Liver (tissue), 9 donors: ENCODE measurements around the gene ADARB1. TPM values are rescaled to one million over a fixed set of nuclear protein-coding genes. Genes with fewer than 3 reads are reported as not detected.

ENCODE experiments used
- DNase-seq: peaks from one replicate; pipeline ENCODE4 v3.0.0-alpha.2; 2017; ENCODE audit warnings: low spot score
- H3K27ac ChIP-seq, 2 donors: one replicate each; pipeline ENCODE4 v1.7.0; 2013; ENCODE audit warnings: inconsistent platforms in 2 of 2, low read length in 2 of 2, control low read depth in 1 of 2, low read depth in 1 of 2, mild to moderate bottlenecking in 1 of 2
- H3K27me3 ChIP-seq, 4 donors: one replicate each; pipeline versions ENCODE4 v1.6.1 to v1.7.0; 2013; ENCODE audit warnings: low read length in 3 of 4, inconsistent platforms in 1 of 4, mild to moderate bottlenecking in 1 of 4, moderate library complexity in 1 of 4; ENCODE audit not compliant: control insufficient read depth in 4 of 4, insufficient read depth in 4 of 4
- H3K36me3 ChIP-seq, 4 donors: one replicate each; pipeline versions ENCODE4 v1.6.1 to v1.7.0; 2013; ENCODE audit warnings: low read length in 3 of 4, mild to moderate bottlenecking in 3 of 4, low read depth in 1 of 4, moderate library complexity in 1 of 4; ENCODE audit not compliant: control insufficient read depth in 4 of 4, insufficient read depth in 3 of 4
- H3K4me1 ChIP-seq, 4 donors: one replicate each; pipeline versions ENCODE4 v1.6.1 to v1.7.0; 2013; ENCODE audit warnings: low read length in 3 of 4, mild to moderate bottlenecking in 3 of 4, moderate library complexity in 1 of 4; ENCODE audit not compliant: control insufficient read depth in 4 of 4, insufficient read depth in 4 of 4
- H3K4me3 ChIP-seq, 3 donors: one replicate each; pipeline versions ENCODE4 v1.6.1 to v1.7.0; 2013; ENCODE audit warnings: low read length in 3 of 3, control low read depth in 1 of 3, low read depth in 1 of 3, mild to moderate bottlenecking in 1 of 3
- H3K9ac ChIP-seq, 2 donors: one replicate each; pipeline ENCODE4 v1.7.0; 2013; ENCODE audit warnings: low read length in 2 of 2, mild to moderate bottlenecking in 2 of 2, moderate library complexity in 2 of 2, control low read depth in 1 of 2, low read depth in 1 of 2
- H3K9me3 ChIP-seq, 4 donors: one replicate each; pipeline versions ENCODE4 v1.6.1 to v1.7.0; 2013; ENCODE audit warnings: low read length in 3 of 4; ENCODE audit not compliant: control insufficient read depth in 4 of 4
- ATF3 ChIP-seq: IDR thresholded peaks from 2 replicates; pipeline ENCODE4 v1.6.1; 2016; ENCODE audit warnings: antibody characterized with exemption
- EGR1 ChIP-seq, 2 donors: IDR thresholded peaks; 2 replicates each; pipeline ENCODE4 v1.6.1; 2016 to 2018; ENCODE audit warnings: antibody characterized with exemption in 2 of 2, low read depth in 2 of 2
- FOXA1 ChIP-seq: IDR thresholded peaks from 2 replicates; pipeline ENCODE4 v1.6.1; 2016; ENCODE audit warnings: antibody characterized with exemption
- FOXA2 ChIP-seq: IDR thresholded peaks from 2 replicates; pipeline ENCODE4 v1.6.1; 2016; ENCODE audit warnings: antibody characterized with exemption
- GABPA ChIP-seq, 2 donors: IDR thresholded peaks in 1 of 2; conservative IDR thresholded peaks in 1 of 2; 2 replicates each; pipeline ENCODE4 v1.6.1; 2016; ENCODE audit warnings: antibody characterized with exemption in 2 of 2, mild to moderate bottlenecking in 1 of 2, moderate library complexity in 1 of 2
- HNF4A ChIP-seq, 2 donors: conservative IDR thresholded peaks; 2 replicates each; pipeline ENCODE4 v1.6.1; 2016; ENCODE audit warnings: antibody characterized with exemption in 2 of 2, mild to moderate bottlenecking in 2 of 2
- HNF4G ChIP-seq: IDR thresholded peaks from 2 replicates; pipeline ENCODE4 v1.6.1; 2016; ENCODE audit warnings: antibody characterized with exemption
- JUND ChIP-seq, 2 donors: IDR thresholded peaks; 2 replicates each; pipeline ENCODE4 v1.6.1; 2016; ENCODE audit warnings: antibody characterized with exemption in 2 of 2
- NR2F2 ChIP-seq: IDR thresholded peaks from 2 replicates; pipeline ENCODE4 v1.6.1; 2016; ENCODE audit warnings: antibody characterized with exemption
- RAD21 ChIP-seq, 2 donors: IDR thresholded peaks; 2 replicates each; pipeline ENCODE4 v1.6.1; 2016; ENCODE audit warnings: antibody characterized with exemption in 2 of 2, mild to moderate bottlenecking in 2 of 2
- REST ChIP-seq: IDR thresholded peaks from 2 replicates; pipeline ENCODE4 v1.6.1; 2016; ENCODE audit warnings: antibody characterized with exemption, mild to moderate bottlenecking
- RXRA ChIP-seq, 2 donors: IDR thresholded peaks; 2 replicates each; pipeline ENCODE4 v1.6.1; 2017 to 2018; ENCODE audit warnings: antibody characterized with exemption in 2 of 2, mild to moderate bottlenecking in 1 of 2
- SP1 ChIP-seq: IDR thresholded peaks from 2 replicates; pipeline ENCODE4 v1.6.1; 2018; ENCODE audit warnings: antibody characterized with exemption, mild to moderate bottlenecking
- TAF1 ChIP-seq: conservative IDR thresholded peaks from 2 replicates; pipeline ENCODE4 v1.6.1; 2016; ENCODE audit warnings: antibody characterized with exemption, mild to moderate bottlenecking
- YY1 ChIP-seq: IDR thresholded peaks from 2 replicates; pipeline ENCODE4 v1.6.1; 2016; ENCODE audit warnings: antibody characterized with exemption, mild to moderate bottlenecking
- ZBTB33 ChIP-seq: IDR thresholded peaks from 2 replicates; pipeline ENCODE4 v1.6.1; 2016; ENCODE audit warnings: antibody characterized with exemption
- WGBS: extraction: QIAGEN DNeasy Blood & Tissue Kit; methylation state at CpG from one replicate; pipeline ENCODE4 v1.1.7; 2013; 5-methylcytosine and 5-hydroxymethylcytosine counted together
- polyA plus RNA-seq, 2 donors: library from polyadenylated mRNA; stranded (reverse) in 1 of 2; unstranded in 1 of 2; fragments of 200-250 nt in 1 of 2; fragments of >200 nt in 1 of 2; fragmentation: Nextera tagmentation in 1 of 2; extraction: Ambion mirVana in 1 of 2; gene quantifications; one replicate each; pipeline versions ENCODE4 v1.2.1 to v1.2.3, GENCODE V29; 2013 to 2015
- total RNA-seq, 2 donors: library from RNA; depleted of rRNA; stranded (reverse); fragments of >200 nt; gene quantifications; one replicate each; pipeline ENCODE4 v1.2.3, GENCODE V29; 2014
- TF ChIP-seq, protein P1 (sequence below): fragments of 150-350 bp; IDR thresholded peaks from 2 replicates; pipeline ENCODE4 v1.5.1; 2017; ENCODE audit warnings: improper control_type of control experiment, low read depth, low read length; ENCODE audit not compliant: missing input control
- TF ChIP-seq, protein P2 (sequence below): IDR thresholded peaks from 2 replicates; pipeline ENCODE4 v1.6.1; 2016; ENCODE audit warnings: antibody characterized with exemption
- donor health status: healthy.
- donor health status: healthy.
- donor health status: healthy.
- donor health status: healthy.
- donor health status: healthy.

The ADARB1 gene
- total and polyA plus RNA-seq, 4 donors: 1.6 to 7.8 (median 2.9) TPM

DNA sequence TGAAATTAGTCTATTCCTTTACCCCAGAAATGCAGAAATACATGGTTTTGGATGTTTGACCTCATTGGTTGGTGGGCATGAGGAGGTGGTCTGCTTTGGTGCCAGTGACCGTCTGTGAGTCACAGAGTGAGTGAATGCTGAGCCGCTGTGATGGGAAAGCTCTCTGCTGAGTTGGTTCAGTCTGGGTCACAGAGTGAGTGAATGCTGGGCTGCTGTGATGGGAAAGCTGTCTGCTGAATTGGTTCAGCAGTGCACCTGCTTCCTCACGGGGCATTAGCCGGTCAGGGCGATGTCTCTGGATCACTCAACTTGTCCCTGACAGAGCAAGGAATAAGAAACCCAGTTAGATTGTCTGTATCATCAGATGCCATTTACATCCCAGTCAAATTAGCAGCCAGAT lies 40.8 kb downstream of the ADARB1 start:
- Histone ChIP-seq H3K27me3 (no peaks in the 10 kb centered on the region), H3K4me1 (peaks cover 0 to 3% (median 0%) of the 10 kb centered on the region in 4 donors), H3K9ac (no peak overlapping the region), H3K36me3 (no peaks in the 10 kb centered on the region), H3K4me3 (no peak overlapping the region), H3K9me3 (no peaks in the 10 kb centered on the region), H3K27ac (no peak overlapping the region)
- DNase-seq: no peak
- TF ChIP-seq, protein P1, sequence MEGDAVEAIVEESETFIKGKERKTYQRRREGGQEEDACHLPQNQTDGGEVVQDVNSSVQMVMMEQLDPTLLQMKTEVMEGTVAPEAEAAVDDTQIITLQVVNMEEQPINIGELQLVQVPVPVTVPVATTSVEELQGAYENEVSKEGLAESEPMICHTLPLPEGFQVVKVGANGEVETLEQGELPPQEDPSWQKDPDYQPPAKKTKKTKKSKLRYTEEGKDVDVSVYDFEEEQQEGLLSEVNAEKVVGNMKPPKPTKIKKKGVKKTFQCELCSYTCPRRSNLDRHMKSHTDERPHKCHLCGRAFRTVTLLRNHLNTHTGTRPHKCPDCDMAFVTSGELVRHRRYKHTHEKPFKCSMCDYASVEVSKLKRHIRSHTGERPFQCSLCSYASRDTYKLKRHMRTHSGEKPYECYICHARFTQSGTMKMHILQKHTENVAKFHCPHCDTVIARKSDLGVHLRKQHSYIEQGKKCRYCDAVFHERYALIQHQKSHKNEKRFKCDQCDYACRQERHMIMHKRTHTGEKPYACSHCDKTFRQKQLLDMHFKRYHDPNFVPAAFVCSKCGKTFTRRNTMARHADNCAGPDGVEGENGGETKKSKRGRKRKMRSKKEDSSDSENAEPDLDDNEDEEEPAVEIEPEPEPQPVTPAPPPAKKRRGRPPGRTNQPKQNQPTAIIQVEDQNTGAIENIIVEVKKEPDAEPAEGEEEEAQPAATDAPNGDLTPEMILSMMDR: no peak
- TF ChIP-seq HNF4G (no peak), YY1 (no peak)
- WGBS: 96% methylated on average over 5 of the region's 5 CpGs

- Histone ChIP-seq H3K4me3 (no peak overlapping the region), H3K27me3 (no peaks in the 10 kb centered on the region), H3K9ac (no peak overlapping the region), H3K36me3 (no peaks in the 10 kb centered on the region), H3K27ac (no peak overlapping the region), H3K9me3 (no peaks in the 10 kb centered on the region), H3K4me1 (no peaks in the 10 kb centered on the region)
- no peak for TF ChIP-seq FOXA2
- TF ChIP-seq, protein P1: no peak
- TF ChIP-seq TAF1: no peak
- no peak for TF ChIP-seq HNF4A (conservative IDR thresholded peaks at IDR 0.05)
- no peak for TF ChIP-seq YY1
- TF ChIP-seq, protein P2, sequence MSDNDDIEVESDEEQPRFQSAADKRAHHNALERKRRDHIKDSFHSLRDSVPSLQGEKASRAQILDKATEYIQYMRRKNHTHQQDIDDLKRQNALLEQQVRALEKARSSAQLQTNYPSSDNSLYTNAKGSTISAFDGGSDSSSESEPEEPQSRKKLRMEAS: no peak
- no peak for TF ChIP-seq RXRA (IDR thresholded peaks at IDR 0.05)
- no peak for TF ChIP-seq FOXA1
- no peak for TF ChIP-seq EGR1 (IDR thresholded peaks at IDR 0.05; ENCODE audit: low read depth in 2 of 2)
- TF ChIP-seq GABPA (IDR thresholded peaks at IDR 0.05 in 1 of 2, conservative IDR thresholded peaks at IDR 0.05 in 1 of 2): no peak
- TF ChIP-seq ATF3: no peak
- TF ChIP-seq SP1: no peak
- TF ChIP-seq HNF4G: no peak
- TF ChIP-seq JUND (IDR thresholded peaks at IDR 0.05): no peak
- TF ChIP-seq REST: no peak
- no peak for TF ChIP-seq ZBTB33
- no peak for TF ChIP-seq NR2F2
- no peak for TF ChIP-seq RAD21 (IDR thresholded peaks at IDR 0.05)
- WGBS: 97% methylated on average over 6 of the region's 6 CpGs
- DNase-seq: no peak
Measured at GRCh38 chr21:45116066-45116465, 41.7 kb downstream of the ADARB1 start.
